HCT116 (cell line): ENCODE results near the gene FAM118A. TPM values are rescaled to one million over a fixed set of nuclear protein-coding genes. Genes with fewer than 3 reads are reported as not detected.

Experiments
- ATAC-seq: fragments of 200-7000 bp; cut with Tn5 transposase; 2 replicates; pipeline ENCODE4 v1.9.1; 2020; ENCODE audit warnings: mild to moderate bottlenecking, moderate library complexity
- BruUV-seq: library from RNA; stranded (reverse); fragments of 400-500 nt; replicated peaks from 2 replicates; lab custom pipeline; 2021; lab: Mats Ljungman, UMichigan
- CTCF ChIA-PET: fragments of 300-600 bp; sonication (Branson Sonifier 250); formaldehyde crosslinking; loops from one replicate; lab custom pipeline; 2021; ENCODE audit warnings: antibody characterized with exemption; lab: Charles Lee
- POLR2A ChIA-PET: fragments of 300-600, 350-600 bp; sonication (Branson Sonifier 250); formaldehyde crosslinking; loops from one replicate; lab custom pipeline; 2021; ENCODE audit warnings: antibody characterized with exemption; lab: Charles Lee
- RAD21 ChIA-PET, 2 experiments: fragments of 300-600 bp; sonication (Branson Sonifier 250); formaldehyde crosslinking; loops; one replicate each; lab custom pipeline; 2023; ENCODE audit warnings: low total read pairs in 2 of 2; ENCODE audit not compliant: uncharacterized antibody in 2 of 2, unreplicated experiment in 2 of 2, low non-redundant PET in 1 of 2; lab: Charles Lee
- DNase-seq: peaks from one replicate; pipeline ENCODE4 v3.0.0-alpha.2; 2010; ENCODE audit warnings: low read depth, low spot score
- H2AFZ ChIP-seq: fragments of 200-600 bp; shearing (Covaris generic), sonication (generic); 2 replicates; pipeline ENCODE4 v1.6.1; 2017; ENCODE audit warnings: low read depth, mixed run types, mixed read lengths, antibody characterized with exemption, low read length; ENCODE audit not compliant: poor library complexity, severe bottlenecking
- H3K27ac ChIP-seq: 2 replicates; pipeline ENCODE4 v1.5.1; 2012; ENCODE audit warnings: low read depth, low read length
- H3K27me3 ChIP-seq: fragments of 200-600 bp; sonication (generic); 2 replicates; pipeline ENCODE4 v1.6.1; 2016; ENCODE audit warnings: mixed run types, low read length, mixed read lengths; ENCODE audit not compliant: insufficient read depth
- H3K36me3 ChIP-seq, 2 experiments: fragments of 200-500 bp in 1 of 2; fragments of 200-600 bp in 1 of 2; sonication (Bioruptor generic) in 1 of 2; sonication (generic) in 1 of 2; 2 replicates each; pipeline versions ENCODE4 v1.5.1 to v1.6.1; 2014 to 2016; ENCODE audit warnings: low read length in 2 of 2, inconsistent platforms in 1 of 2, mixed read lengths in 1 of 2, mixed run types in 1 of 2; ENCODE audit not compliant: insufficient read depth in 2 of 2, control insufficient read depth in 1 of 2
- H3K4me1 ChIP-seq, 2 experiments: fragments of 200-600 bp in 1 of 2; sonication (generic) in 1 of 2; 2 replicates each; pipeline versions ENCODE4 v1.5.1 to v1.6.1; 2012 to 2017; ENCODE audit warnings: low read length in 2 of 2, inconsistent platforms in 1 of 2, mild to moderate bottlenecking in 1 of 2, mixed read lengths in 1 of 2, mixed run types in 1 of 2, moderate library complexity in 1 of 2; ENCODE audit not compliant: insufficient read depth in 2 of 2, control insufficient read depth in 1 of 2
- H3K4me2 ChIP-seq: fragments of 200-600 bp; sonication (generic); 2 replicates; pipeline ENCODE4 v1.6.1; 2017; ENCODE audit warnings: mixed run types, low read length, mixed read lengths
- H3K4me3 ChIP-seq, 2 experiments: fragments of 200-600 bp in 1 of 2; sonication (generic) in 1 of 2; replicated peaks in 1 of 2; 2 replicates each; pipeline ENCODE4 v1.5.1; 2011 to 2016; ENCODE audit warnings: low read length in 2 of 2, control low read depth in 1 of 2, low read depth in 1 of 2, mild to moderate bottlenecking in 1 of 2, mixed read lengths in 1 of 2, mixed run types in 1 of 2
- H3K79me2 ChIP-seq: fragments of 200-600 bp; sonication (generic); 2 replicates; pipeline ENCODE4 v1.6.1; 2017; ENCODE audit warnings: mild to moderate bottlenecking, mixed run types, low read length, moderate library complexity, mixed read lengths; ENCODE audit not compliant: insufficient read depth
- H3K9ac ChIP-seq: fragments of 200-600 bp; sonication (generic); 2 replicates; pipeline ENCODE4 v1.6.1; 2016; ENCODE audit warnings: low read length, mixed read lengths
- H3K9me2 ChIP-seq: fragments of 200-600 bp; sonication (generic), shearing (Covaris generic); 2 replicates; pipeline ENCODE4 v1.6.1; 2017; ENCODE audit warnings: mixed run types, mild to moderate bottlenecking, moderate library complexity; ENCODE audit not compliant: insufficient read depth
- H3K9me3 ChIP-seq, 2 experiments: fragments of 200-500 bp in 1 of 2; fragments of 200-600 bp in 1 of 2; sonication (Bioruptor generic) in 1 of 2; sonication (generic) in 1 of 2; 2 replicates each; pipeline ENCODE4 v1.6.1; 2014 to 2017; ENCODE audit warnings: low read length in 2 of 2, mixed read lengths in 2 of 2, inconsistent platforms in 1 of 2, low read depth in 1 of 2, mild to moderate bottlenecking in 1 of 2, mixed run types in 1 of 2, moderate library complexity in 1 of 2; ENCODE audit not compliant: control insufficient read depth in 1 of 2, insufficient read depth in 1 of 2
- H4K20me1 ChIP-seq: fragments of 200-600 bp; sonication (generic), shearing (Covaris generic); 2 replicates; pipeline ENCODE4 v1.6.1; 2017; ENCODE audit warnings: mixed run types, mild to moderate bottlenecking, moderate library complexity; ENCODE audit not compliant: insufficient read depth
- CBX3 ChIP-seq: IDR thresholded peaks from 2 replicates; pipeline ENCODE4 v1.6.1; 2012; ENCODE audit warnings: low read depth
- ELF1 ChIP-seq: IDR thresholded peaks from 2 replicates; pipeline ENCODE4 v1.6.1; 2012; ENCODE audit warnings: low read depth, borderline replicate concordance
- POLR2A ChIP-seq: IDR thresholded peaks from 2 replicates; pipeline ENCODE4 v1.7.0; 2011; ENCODE audit warnings: borderline replicate concordance; ENCODE audit not compliant: insufficient read depth, insufficient read length; ENCODE audit errors: extremely low read depth
- SRF ChIP-seq: IDR thresholded peaks from 2 replicates; pipeline ENCODE4 v1.6.1; 2012; ENCODE audit warnings: low read depth
- ZNF274 ChIP-seq: fragments of 200-500 bp; sonication (Bioruptor generic); IDR thresholded peaks from 2 replicates; pipeline ENCODE4 v1.6.1; 2014; ENCODE audit warnings: mild to moderate bottlenecking, low read depth, low read length, inconsistent platforms
- intact Hi-C: fragments of 100-400 bp; cut with micrococcal nuclease; formaldehyde crosslinking; loops from 2 replicates; pipeline ENCODE4 v1.10.0; 2022
- total RNA-seq: library from RNA; stranded (reverse); gene quantifications from one replicate; pipeline ENCODE4 v1.2.1, GENCODE V29; 2021; ENCODE audit not compliant: unreplicated experiment

FAM118A gene
- total RNA-seq, 1 experiment from 2014 or later = 43.2 TPM

DNA sequence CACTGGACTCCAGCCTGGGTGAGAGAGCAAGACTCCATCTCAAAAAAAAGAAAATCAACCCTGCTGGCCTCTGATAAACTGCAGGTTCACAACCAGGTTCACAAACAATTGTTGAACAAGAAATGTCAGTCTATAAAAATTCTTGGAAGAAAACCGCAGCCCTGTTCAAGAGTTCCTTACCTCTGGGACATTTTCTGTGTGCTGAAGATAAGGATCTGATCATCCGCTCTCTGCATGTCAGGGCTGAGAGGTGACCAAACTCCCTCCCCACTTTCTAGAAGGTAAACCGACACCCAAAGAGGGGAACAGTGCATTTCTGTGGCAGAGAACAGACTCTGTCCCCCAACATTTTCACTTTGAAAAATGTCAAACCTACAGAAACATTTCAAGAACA, 29.1 kb upstream of the FAM118A start:
- peak overlapping the region; percentile 47; the same call in 1 of the 2 replicates for H3K4me2 ChIP-seq
- H3K36me3 ChIP-seq = no peaks in the 10 kb centered on the region
- H3K4me3 ChIP-seq = no peak overlapping the region
- POLR2A ChIA-PET = no interaction called here
- no peaks in the 10 kb centered on the region for H3K9me3 ChIP-seq
- no peak overlapping the region for H3K27ac ChIP-seq
- peaks cover 16 to 32% of the 10 kb centered on the region in 2 experiments for H3K4me1 ChIP-seq
- RAD21 ChIA-PET = no interaction called here
- no peaks in the 10 kb centered on the region for H4K20me1 ChIP-seq
- intact Hi-C loops = no loop called here
- no peak overlapping the region for H2AFZ ChIP-seq
- TF ChIP-seq ZNF274 = no peak
- TF ChIP-seq ELF1 = no peak
- no peak for TF ChIP-seq POLR2A
- TF ChIP-seq CBX3 = no peak
- ATAC-seq (no peak), DNase-seq (no peak)
- BruUV-seq = no TSS peak
- H3K27me3 ChIP-seq = no peaks in the 10 kb centered on the region
- no peak overlapping the region for H3K9ac ChIP-seq
- CTCF ChIA-PET = no interaction called here
- H3K9me2 ChIP-seq = no peaks in the 10 kb centered on the region
- H3K79me2 ChIP-seq = no peaks in the 10 kb centered on the region

DNA sequence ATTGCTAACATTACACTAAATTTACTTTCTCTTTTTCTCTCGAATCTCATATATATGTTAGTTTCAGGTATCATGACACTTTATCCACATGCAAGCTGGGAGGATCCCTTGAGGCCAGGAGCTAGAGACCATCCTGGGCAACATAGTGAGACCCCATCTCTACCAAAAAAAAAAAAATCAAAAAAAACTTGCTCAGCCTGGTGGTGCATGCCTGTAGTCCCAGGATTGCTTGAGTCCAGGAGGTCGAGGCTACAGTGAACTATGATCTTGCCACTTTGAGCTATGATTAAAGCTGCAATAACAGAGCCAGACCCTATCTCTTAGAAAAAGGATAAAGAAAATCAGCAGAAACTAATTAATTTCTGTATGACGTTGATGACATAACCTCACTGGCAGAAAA, 28.7 kb upstream of the FAM118A start:
- Histone ChIP-seq H3K36me3 (no peaks in the 10 kb centered on the region), H3K9ac (no peak overlapping the region), H2AFZ (no peak overlapping the region), H3K27ac (no peak overlapping the region), H3K4me1 (peaks cover 16 to 32% of the 10 kb centered on the region in 2 experiments), H3K79me2 (no peaks in the 10 kb centered on the region), H3K4me3 (no peak overlapping the region), H3K27me3 (no peaks in the 10 kb centered on the region), H3K4me2 (0 out of 2 replicates have a peak overlapping the region, but pooled peaks have one; percentile 47), H3K9me2 (no peaks in the 10 kb centered on the region), H4K20me1 (no peaks in the 10 kb centered on the region), H3K9me3 (no peaks in the 10 kb centered on the region)
- no TSS peak for BruUV-seq
- no peak for DNase-seq
- intact Hi-C loops = no loop called here
- POLR2A ChIA-PET = no interaction called here
- RAD21 ChIA-PET = no interaction called here
- TF ChIP-seq SRF (no peak), POLR2A (no peak)
- CTCF ChIA-PET = no interaction called here
- no peak for ATAC-seq
